VCaP (cell line): ENCODE results near the gene NEK7.
"Not testable (repeated sequence)": the region's sequence is repeated elsewhere in the genome, so short reads cannot be mapped to it uniquely, and the experiment has no call there.

Source experiments
- H3K27ac ChIP-seq: fragments of 450-650 bp; 2 replicates; pipeline ENCODE4 v1.5.1; 2017
- CTCF ChIP-seq: fragments of 450-650 bp; conservative IDR thresholded peaks from 2 replicates; pipeline ENCODE4 v1.5.1; 2017; ENCODE audit warnings: mild to moderate bottlenecking, moderate library complexity

The NEK7 gene

GRCh38 chr1:198205016-198205684, 48.4 kb downstream of the NEK7 start:
- no peak overlapping the region for H3K27ac ChIP-seq
- no peak for TF ChIP-seq CTCF

- TF ChIP-seq CTCF, result peak; percentile 30; the same call in 1 of the 2 replicates
- no peak overlapping the region for H3K27ac ChIP-seq
These were observed 49.5 kb downstream of the NEK7 start for GRCh38 chr1:198206292-198206691.

GRCh38 chr1:198211696-198212095, 54.9 kb downstream of the NEK7 start:
- no peak for TF ChIP-seq CTCF

GRCh38 chr1:198212126-198212525, 55.3 kb downstream of the NEK7 start:
- H3K27ac ChIP-seq, result no peak overlapping the region
- TF ChIP-seq CTCF, result no peak

More at GRCh38 chr1:198211696-198212095, 54.9 kb downstream of the NEK7 start:
- H3K27ac ChIP-seq, result no peak overlapping the region

GRCh38 chr1:198212675-198213074, 55.9 kb downstream of the NEK7 start:
- no peak for TF ChIP-seq CTCF
- no peak overlapping the region for H3K27ac ChIP-seq

GRCh38 chr1:198214924-198215323, 58.1 kb downstream of the NEK7 start:
- H3K27ac ChIP-seq, result no peak overlapping the region
- no peak for TF ChIP-seq CTCF

- TF ChIP-seq CTCF, result no peak
- no peak overlapping the region for H3K27ac ChIP-seq
These were observed 63.6 kb downstream of the NEK7 start for GRCh38 chr1:198220428-198220827.

- H3K27ac ChIP-seq, result not testable (repeated sequence)
These were observed 70.2 kb downstream of the NEK7 start for GRCh38 chr1:198227010-198227409.

- not testable (repeated sequence) for H3K27ac ChIP-seq
These were observed 70.7 kb downstream of the NEK7 start for GRCh38 chr1:198227454-198227853.
